ENCODE measurements around the gene RER1. TPM values are rescaled to one million over a fixed set of nuclear protein-coding genes. Genes with fewer than 3 reads are reported as not detected.

RER1 gene, protein sequence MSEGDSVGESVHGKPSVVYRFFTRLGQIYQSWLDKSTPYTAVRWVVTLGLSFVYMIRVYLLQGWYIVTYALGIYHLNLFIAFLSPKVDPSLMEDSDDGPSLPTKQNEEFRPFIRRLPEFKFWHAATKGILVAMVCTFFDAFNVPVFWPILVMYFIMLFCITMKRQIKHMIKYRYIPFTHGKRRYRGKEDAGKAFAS
- total RNA-seq = 133 TPM
- long read RNA-seq, transcript RER1-207 (6 exons, 2,469 nt) = minor isoform, 10 of 264 reads
- long read RNA-seq, transcript RER1-209 (7 exons, 3,044 nt) = major isoform, 148 of 264 reads
- long read RNA-seq, partial matches to known transcripts = 11 of 264 reads
- long read RNA-seq, other reads (novel, unspliced or antisense) = 91 of 264 reads

DNA sequence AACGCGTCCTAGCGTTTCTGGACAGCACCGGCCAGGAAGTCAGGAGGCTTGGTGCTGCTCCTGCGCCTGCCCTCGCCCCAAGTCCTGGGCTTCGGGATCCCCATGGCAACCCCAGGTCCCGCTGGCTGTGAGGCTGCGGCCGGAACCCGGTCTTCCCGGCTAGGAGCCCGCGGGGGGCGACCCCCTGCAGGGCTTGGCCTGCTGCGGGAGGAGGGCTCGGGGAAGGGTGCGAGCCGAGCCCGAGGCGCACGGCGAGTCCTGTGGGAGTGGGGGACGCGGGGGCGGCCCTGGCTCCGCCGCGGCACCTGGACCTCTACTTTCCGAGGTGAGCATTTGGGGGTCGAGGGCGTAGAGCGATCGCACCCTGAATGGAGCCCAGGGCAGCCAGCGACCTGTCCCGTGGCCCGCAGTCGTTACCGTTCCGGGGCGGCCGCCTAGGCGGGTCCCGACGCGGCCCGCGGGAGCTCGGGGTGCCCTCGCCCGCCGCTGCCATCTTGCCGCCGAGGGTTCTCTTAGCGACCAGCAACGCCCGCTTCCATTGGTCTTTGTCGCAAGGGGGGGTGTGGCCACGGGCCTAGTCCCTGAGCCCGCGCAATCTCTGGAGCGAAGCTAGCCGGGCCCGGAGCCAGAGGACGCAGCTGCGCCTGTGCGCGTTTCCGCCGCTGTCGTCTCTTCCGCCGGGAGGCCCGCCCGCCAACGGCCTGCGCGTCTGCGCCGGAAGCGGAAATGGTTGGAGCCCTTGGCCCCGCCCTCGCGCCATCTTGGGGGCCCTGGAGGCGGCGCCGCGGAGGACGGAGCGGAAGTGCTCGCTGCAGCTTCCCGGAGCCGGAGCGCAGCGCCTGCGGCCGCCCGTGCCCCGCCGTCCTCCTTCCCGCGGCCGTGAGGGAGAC is at the start of gene RER1, which contains the start of gene MORN1:
Gene RER1, plus strand, starts transcription at position 801 of the 890 bp plus-strand sequence. CDS start 3,950 bp downstream, outside the sequence.
Gene MORN1, minus strand, starts transcription at position 514 of the 890 bp plus-strand sequence. Its CDS starts 21 bp downstream, at position 493.
- H3K9me3 ChIP-seq = no peaks in the 10 kb centered on the region
- peak within 1 kb of the TSS; percentile 98 for H3K4me3 ChIP-seq
- peaks cover 33% of the 10 kb centered on the region for H3K4me1 ChIP-seq
- DNase-seq (peak; percentile 100), ATAC-seq (peak; percentile 98)
- no peaks in the 10 kb centered on the region for H3K27me3 ChIP-seq (ENCODE audit: low read depth)
- H3K27ac ChIP-seq = peak within 1 kb of the TSS; percentile 87
- intact Hi-C loops (cut with DNase I) = no loop called here
- H3K36me3 ChIP-seq = peaks cover 37% of the 10 kb centered on the region
- TF ChIP-seq, protein P1, sequence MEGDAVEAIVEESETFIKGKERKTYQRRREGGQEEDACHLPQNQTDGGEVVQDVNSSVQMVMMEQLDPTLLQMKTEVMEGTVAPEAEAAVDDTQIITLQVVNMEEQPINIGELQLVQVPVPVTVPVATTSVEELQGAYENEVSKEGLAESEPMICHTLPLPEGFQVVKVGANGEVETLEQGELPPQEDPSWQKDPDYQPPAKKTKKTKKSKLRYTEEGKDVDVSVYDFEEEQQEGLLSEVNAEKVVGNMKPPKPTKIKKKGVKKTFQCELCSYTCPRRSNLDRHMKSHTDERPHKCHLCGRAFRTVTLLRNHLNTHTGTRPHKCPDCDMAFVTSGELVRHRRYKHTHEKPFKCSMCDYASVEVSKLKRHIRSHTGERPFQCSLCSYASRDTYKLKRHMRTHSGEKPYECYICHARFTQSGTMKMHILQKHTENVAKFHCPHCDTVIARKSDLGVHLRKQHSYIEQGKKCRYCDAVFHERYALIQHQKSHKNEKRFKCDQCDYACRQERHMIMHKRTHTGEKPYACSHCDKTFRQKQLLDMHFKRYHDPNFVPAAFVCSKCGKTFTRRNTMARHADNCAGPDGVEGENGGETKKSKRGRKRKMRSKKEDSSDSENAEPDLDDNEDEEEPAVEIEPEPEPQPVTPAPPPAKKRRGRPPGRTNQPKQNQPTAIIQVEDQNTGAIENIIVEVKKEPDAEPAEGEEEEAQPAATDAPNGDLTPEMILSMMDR (IDR thresholded peaks at IDR 0.05) = no peak

DNA sequence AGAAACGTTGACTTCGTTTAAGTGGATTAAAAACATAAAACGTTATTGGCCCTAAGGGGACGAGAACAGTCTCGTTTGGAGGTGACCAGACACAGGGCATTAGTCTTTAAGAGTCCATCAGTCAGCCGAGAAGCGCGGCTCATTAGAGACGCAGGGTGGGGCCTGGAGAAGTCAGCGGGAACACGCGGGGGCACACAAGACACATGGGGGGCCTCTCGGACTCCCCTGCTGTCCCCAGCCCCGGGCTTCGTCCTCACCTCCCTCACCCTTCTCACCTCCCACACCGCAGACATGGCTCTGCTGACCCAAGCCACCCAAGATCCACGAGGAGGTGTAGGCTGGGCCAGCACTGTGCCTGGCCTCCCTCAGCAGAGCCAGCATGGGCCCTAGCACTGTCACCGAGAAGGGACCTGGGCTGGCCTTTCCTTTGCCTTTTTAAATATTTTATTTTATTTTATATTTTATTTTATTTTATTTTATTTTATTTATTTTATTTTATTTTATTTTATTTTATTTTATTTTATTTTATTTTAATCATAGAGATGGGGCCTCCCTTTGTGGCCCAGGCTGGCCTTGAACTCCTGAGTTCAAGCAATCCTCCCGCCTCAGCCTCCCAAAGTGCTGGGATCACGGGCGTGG is 49.1 kb upstream of the RER1 start:
- no peaks in the 10 kb centered on the region for H3K9me3 ChIP-seq
- no peak overlapping the region for H3K4me3 ChIP-seq
- no peaks in the 10 kb centered on the region for H3K36me3 ChIP-seq
- no peak overlapping the region for H3K27ac ChIP-seq
- TF ChIP-seq, protein P1 (IDR thresholded peaks at IDR 0.05) = no peak
- intact Hi-C loops (cut with DNase I) = no loop called here
- peak; percentile 26 for DNase-seq
- no peaks in the 10 kb centered on the region for H3K4me1 ChIP-seq
- ATAC-seq = no peak
- no peaks in the 10 kb centered on the region for H3K27me3 ChIP-seq (ENCODE audit: low read depth)

DNA sequence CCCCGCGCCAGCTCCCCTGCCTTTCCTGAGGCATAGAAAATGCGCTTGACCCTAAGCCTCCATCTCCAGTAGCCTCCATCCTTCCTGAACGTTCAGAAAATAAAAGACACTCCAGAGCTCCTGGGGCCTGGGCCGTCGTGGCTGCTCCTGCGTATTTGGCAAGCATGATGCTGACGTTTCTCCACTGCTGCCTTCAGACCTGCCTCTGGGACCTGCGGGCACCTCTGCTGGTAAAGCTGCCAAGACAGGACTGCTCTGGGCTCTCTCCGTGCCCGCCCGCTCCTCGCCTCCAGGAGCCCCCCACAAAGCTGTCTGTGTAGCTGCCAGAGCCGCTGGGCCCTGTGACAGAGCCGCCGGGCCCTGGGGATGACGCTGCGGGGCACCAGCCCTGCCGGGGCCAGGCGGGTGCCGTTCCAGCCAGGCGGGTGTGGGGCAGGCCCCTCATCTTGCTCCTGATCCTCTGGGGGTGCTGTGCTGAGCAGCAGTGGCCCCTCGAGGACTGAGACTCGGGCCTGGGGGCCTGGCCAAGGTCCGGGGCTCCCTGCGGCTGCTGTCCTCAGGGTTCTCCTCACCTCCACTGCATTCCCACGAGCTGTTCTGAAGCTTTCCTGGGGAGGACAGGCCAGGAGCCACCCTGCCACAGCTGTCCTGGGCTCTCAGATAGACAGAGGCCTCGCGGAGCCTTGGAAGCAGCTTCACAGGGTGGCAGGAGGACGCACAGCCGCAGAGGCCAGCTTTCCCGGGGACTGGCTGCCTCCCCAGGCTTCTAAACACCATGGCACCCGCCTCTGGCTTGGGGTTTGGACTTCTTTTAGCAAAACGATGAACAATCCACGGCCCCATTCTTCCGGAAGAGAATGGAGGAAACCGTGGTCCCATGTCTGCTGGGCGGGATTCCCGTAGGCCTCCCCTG is 48.4 kb upstream of the RER1 start:
- TF ChIP-seq, protein P1 (IDR thresholded peaks at IDR 0.05) = no peak
- Histone ChIP-seq H3K4me1 (no peaks in the 10 kb centered on the region), H3K27ac (no peak overlapping the region), H3K4me3 (no peak overlapping the region), H3K36me3 (no peaks in the 10 kb centered on the region), H3K9me3 (no peaks in the 10 kb centered on the region), H3K27me3 (ENCODE audit: low read depth) (no peaks in the 10 kb centered on the region)
- peak; percentile 34 for DNase-seq
- no peak for ATAC-seq
- intact Hi-C loops (cut with DNase I) = no loop called here

DNA sequence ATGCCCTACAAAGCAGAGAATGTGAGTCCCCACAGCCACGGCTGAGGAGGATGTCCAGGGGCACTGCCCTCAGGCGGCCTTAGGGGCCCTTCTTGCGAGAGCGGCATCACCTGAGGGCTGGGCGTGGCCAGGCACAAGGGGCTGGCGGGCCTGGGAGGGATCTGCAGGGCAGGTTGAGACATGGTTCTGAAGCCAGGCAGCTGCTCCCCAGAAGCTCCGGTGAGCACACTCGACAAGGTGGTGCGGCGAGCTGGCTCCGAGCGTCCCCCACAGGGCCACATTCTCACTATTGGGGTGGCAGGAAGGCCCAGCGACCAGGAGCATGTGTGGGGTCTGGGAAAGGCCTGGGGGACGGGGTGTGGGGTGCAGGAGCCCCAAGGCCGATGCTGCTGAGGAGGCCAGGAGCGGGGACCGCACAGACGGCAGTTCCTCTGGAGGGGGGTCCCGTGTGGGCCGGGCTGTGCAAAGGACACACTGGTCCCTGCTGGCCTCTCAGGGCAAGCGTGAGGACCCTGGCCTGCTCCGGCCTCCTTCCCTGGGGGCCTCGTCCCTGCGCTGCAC is 47.4 kb upstream of the RER1 start:
- DNase-seq = peak; percentile 49
- Histone ChIP-seq H3K4me1 (no peaks in the 10 kb centered on the region), H3K36me3 (no peaks in the 10 kb centered on the region), H3K27me3 (ENCODE audit: low read depth) (no peaks in the 10 kb centered on the region), H3K4me3 (no peak overlapping the region), H3K9me3 (no peaks in the 10 kb centered on the region), H3K27ac (no peak overlapping the region)
- no peak for ATAC-seq
- TF ChIP-seq, protein P1 (IDR thresholded peaks at IDR 0.05) = no peak
- intact Hi-C loops (cut with DNase I) = no loop called here

Data from lower lobe of right lung (tissue), 2 donors.